IMR-90 (cell line): ENCODE measurements around the gene ABHD16A.

Experiments
- BHLHE40 ChIP-seq: fragments of 150-350 bp; IDR thresholded peaks from 2 replicates; pipeline ENCODE4 v1.6.1; 2016; ENCODE audit warnings: mild to moderate bottlenecking, low read depth, low read length
- CEBPB ChIP-seq: IDR thresholded peaks from 2 replicates; pipeline ENCODE4 v1.6.1; 2012; ENCODE audit warnings: low read depth, low read length, improper control_type of control experiment
- CTCF ChIP-seq: conservative IDR thresholded peaks from 2 replicates; pipeline ENCODE4 v1.5.1; 2012; ENCODE audit warnings: mild to moderate bottlenecking, low read depth, low read length, improper control_type of control experiment
- POLR2A ChIP-seq: IDR thresholded peaks from 2 replicates; pipeline ENCODE4 v1.6.1; 2012; ENCODE audit warnings: mild to moderate bottlenecking, low read depth, low read length
- RAD21 ChIP-seq: IDR thresholded peaks from 2 replicates; pipeline ENCODE4 v1.6.1; 2012; ENCODE audit warnings: low read length, improper control_type of control experiment
- SMC3 ChIP-seq: fragments of 150-350 bp; IDR thresholded peaks from 2 replicates; pipeline ENCODE4 v1.6.1; 2016; ENCODE audit warnings: low read depth, mild to moderate bottlenecking, antibody characterized with exemption, low read length, moderate library complexity

GRCh38 chr6:31713465-31713864, 10.3 kb upstream of the ABHD16A start:
- TF ChIP-seq CTCF (no peak), CEBPB (no peak), SMC3 (no peak), POLR2A (no peak), RAD21 (no peak), BHLHE40 (no peak)
